GM21423 (cell line): Measurements from ENCODE around the gene PSMD12.
A peak's percentile ranks its signal among the peaks of the same experiment; 100 is the strongest.
"Not testable (repeated sequence)": the region's sequence is repeated elsewhere in the genome, so short reads cannot be mapped to it uniquely, and the experiment has no call there.

ENCODE experiments used
- ATAC-seq: cut with Tn5 transposase; IDR thresholded peaks from one replicate; pipeline ENCODE4 v1.9.1; 2021; ENCODE audit warnings: mild to moderate bottlenecking, moderate library complexity; ENCODE audit not compliant: unreplicated experiment

Gene PSMD12

GRCh38 chr17:67366193-67367157, at the start of gene PSMD12:
Gene PSMD12, minus strand, starts transcription at chr17:67366577. Its CDS starts 58 bp downstream, at chr17:67366519.
- peak; percentile 87 for ATAC-seq

- ATAC-seq, result no peak
Measured at GRCh38 chr17:67415291-67415690, 48.9 kb upstream of the PSMD12 start.

- no peak for ATAC-seq
Measured at GRCh38 chr17:67414559-67414958, 48.2 kb upstream of the PSMD12 start.

GRCh38 chr17:67414130-67414529, 47.8 kb upstream of the PSMD12 start:
- no peak for ATAC-seq

- no peak for ATAC-seq
Measured at GRCh38 chr17:67413388-67413787, 47.0 kb upstream of the PSMD12 start.

GRCh38 chr17:67412941-67413340, 46.6 kb upstream of the PSMD12 start:
- ATAC-seq, result no peak

GRCh38 chr17:67412032-67412431, 45.7 kb upstream of the PSMD12 start:
- no peak for ATAC-seq

- ATAC-seq, result no peak
Measured at GRCh38 chr17:67411397-67411796, 45.0 kb upstream of the PSMD12 start.

- not testable (repeated sequence) for ATAC-seq
Measured at GRCh38 chr17:67408455-67408830, 42.1 kb upstream of the PSMD12 start.

- no peak for ATAC-seq
Measured at GRCh38 chr17:67403483-67403882, 37.1 kb upstream of the PSMD12 start.

- ATAC-seq, result no peak
Measured at GRCh38 chr17:67403065-67403464, 36.7 kb upstream of the PSMD12 start.

GRCh38 chr17:67401598-67402504, 35.5 kb upstream of the PSMD12 start:
- ATAC-seq, result no peak

GRCh38 chr17:67401106-67401505, 34.7 kb upstream of the PSMD12 start:
- ATAC-seq, result no peak

- ATAC-seq, result no peak
Measured at GRCh38 chr17:67400193-67400592, 33.8 kb upstream of the PSMD12 start.

- no peak for ATAC-seq
Measured at GRCh38 chr17:67399676-67400075, 33.3 kb upstream of the PSMD12 start.

- no peak for ATAC-seq
Measured at GRCh38 chr17:67393809-67394397, 27.5 kb upstream of the PSMD12 start.

GRCh38 chr17:67392111-67392510, 25.7 kb upstream of the PSMD12 start:
- ATAC-seq, result no peak

GRCh38 chr17:67390646-67391361, 24.4 kb upstream of the PSMD12 start:
- ATAC-seq, result peak; percentile 96

- no peak for ATAC-seq
Measured at GRCh38 chr17:67390006-67390645, 23.7 kb upstream of the PSMD12 start.

GRCh38 chr17:67388986-67389385, 22.6 kb upstream of the PSMD12 start:
- ATAC-seq, result no peak
